HG03095 (cell line): Measurements from ENCODE around the gene ALG12.

ENCODE experiments used
- ATAC-seq: cut with Tn5 transposase; IDR thresholded peaks from one replicate; pipeline ENCODE4 v1.9.1; 2021; ENCODE audit warnings: moderate library complexity; ENCODE audit not compliant: unreplicated experiment

ALG12 gene

DNA sequence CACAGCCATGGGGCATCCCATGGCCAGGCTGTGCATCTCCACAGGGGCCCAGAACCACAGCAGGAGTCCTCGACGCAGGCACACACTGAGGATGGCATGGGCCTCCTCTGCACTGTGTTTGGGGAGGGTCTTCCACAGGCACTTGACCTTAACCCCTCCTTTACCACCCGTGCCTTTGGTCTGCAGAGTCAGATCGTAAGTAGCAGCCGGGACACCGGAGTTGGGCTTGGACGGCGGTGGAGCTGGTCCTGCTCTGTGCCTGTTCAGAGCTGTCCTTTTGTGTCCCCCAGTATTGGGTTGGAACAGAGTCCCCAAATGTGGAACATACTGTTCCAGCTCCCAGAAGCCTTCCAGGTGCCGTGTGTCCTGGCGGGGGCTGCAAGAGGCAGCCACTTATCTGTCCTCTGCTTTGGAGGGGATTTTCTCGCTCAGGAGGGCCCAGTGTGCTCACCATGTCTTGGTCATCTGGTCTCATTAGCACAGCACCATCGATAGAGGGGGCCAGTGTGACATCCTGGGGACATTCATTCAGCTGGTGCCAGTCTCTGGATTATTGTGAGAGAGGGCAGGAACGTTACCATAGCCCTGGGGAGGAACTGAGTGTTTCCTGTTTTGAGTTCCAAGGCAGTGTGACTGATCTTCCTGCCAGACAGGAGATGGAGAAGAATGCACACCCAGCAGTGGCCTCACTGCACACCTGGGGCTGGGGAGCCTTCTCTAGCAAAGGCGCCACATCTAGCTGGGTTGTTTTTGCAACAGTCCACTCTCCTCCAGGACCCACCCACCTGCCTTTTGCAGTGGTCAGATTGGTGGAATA, 12.6 kb upstream of the ALG12 start:
- ATAC-seq, result no peak

DNA sequence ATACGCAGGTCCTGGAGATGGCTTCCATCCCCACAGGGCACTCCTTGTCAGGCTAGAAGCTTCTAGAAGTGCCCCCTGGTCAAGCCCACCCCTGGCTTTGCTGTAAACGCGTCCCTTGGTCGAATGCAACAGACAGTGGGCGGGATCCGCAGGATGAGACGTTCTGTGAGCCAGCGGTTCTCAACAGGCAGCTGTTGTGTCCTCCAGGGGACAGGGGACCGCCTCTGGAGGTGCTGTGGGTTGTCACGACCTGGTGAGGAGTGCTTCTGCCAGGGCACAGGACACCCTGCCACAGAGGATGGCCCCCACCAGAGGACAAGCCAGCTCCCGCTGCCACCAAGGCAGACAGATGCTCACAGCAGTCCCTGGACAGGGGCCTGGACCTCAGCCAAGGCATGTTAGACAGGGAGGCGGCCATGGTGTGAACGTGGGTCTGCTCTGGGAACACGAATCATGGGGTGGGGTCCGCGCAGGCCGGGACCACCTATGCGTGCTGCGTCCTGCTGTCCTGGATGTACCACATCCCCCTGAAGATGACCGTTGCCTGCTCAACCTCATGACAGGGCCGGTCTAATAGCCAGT, 11.8 kb upstream of the ALG12 start:
- no peak for ATAC-seq

DNA sequence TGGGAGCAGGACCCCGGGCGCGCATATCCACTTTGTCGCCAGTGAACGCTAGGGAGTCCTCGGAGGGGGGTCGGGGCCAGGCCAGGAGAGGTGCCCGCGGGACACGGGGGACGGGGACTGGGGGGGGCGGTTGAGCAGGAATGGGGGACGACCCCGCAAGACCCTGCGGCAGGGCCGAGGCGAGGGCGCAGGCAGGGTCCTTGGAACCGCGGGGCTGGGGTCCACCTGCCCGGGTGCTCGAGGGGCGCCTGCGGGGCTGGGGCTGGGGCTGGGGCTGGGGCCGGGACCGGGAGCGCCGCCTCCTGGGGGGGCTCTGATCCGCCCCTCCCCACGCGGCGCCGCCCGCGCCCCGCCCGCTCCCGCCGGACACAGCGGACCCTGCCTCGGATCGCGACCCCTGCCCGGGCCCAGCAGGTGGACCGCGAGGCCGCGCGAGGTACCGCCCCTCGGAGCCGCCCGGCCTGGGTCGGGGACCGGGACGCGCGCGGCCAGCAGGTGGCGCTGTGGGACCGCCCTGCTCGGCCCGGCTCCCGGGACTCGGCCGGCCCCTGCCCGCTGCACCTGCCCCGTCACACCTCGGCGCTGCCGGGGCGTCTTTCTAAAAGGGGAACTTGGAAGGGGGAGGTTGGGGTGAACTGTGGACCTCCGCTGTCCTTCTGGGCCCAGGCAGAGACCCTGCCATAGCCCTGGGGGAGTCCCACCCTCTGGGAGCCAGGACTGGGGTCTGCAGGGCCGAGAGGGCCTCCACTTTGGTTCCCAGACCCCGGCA, 11.2 kb upstream of the ALG12 start:
- ATAC-seq, result no peak

DNA sequence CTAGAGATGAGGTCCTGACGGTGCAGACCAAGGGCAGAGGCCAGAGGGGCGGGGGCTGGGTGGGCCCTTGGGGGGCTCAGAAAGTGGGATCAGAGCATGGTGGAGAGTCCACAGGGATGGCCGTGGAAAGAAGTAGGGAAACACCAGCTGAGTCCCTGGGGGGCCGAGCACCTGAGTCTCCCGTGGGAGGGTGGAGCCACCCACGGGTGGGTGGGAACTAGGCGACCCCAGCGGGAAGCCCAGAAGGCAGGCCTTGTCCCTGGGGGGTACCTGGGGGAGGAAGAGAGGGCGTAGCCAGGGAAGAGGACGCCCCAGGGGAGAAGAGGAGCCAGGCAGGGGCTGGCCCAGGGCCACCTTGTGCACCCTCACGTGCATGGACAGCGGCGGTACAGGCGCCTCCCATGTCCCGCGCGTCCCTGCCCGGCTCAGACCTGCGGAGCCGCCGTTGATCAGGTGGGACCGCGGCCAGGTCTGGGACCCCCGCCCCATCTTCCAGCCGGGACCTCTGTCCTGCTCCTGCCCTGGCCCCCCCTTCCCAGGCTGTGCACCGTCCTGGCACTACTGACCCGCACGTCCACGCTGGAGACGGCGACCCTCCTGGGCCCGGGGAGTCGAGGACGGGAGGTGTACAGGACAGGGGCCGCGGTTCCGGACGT, 10.4 kb upstream of the ALG12 start:
- no peak for ATAC-seq

DNA sequence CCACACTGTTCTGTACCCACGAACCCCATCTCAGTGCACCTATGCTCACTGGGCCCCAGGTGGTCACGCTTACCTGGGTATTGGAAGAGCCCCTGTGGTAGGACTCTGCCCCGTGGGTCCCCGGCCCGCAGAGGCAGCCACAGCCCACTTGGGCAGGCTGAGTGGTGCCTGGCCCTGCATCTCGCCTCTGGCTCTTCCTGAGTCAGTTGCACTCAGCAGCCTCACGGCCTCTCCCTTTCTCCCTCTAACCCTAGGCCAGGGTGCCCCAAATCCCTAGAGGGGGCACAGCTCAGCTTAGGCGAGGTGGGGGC, 9.9 kb upstream of the ALG12 start:
- ATAC-seq, result no peak

DNA sequence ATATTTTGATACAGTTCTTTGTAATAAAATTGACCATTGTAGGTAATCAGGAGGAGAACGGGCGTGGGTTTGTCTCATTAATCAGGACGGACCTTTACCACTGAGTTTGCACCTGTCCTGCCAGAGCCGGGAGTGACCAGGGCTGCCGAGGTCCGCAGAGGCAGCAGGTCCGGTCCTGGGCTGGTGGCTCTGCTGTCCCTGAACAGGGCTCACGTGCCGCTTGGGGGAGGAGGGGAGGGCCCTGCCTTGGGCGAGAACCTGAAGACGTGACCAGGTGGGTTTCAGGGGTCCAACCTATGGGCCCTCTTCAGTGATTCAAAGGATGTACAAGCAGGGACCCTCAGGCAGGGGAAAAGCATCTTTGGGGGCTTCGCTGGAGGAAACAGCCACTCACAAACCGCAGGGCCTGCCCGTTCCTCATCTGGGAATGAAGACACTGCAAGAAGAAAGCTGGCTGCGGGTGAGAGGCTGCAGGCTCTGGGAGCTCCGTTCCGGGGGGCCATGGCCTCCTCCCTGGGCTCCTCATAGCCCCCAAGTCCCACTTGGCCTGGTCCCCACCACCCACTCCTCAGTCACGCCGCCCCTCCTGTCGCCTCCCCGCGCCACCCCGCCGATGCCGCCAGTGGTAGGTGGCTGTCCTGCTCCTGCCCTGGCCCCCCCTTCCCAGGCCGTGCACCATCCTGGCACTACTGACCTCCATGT, 9.4 kb upstream of the ALG12 start:
- ATAC-seq, result no peak

DNA sequence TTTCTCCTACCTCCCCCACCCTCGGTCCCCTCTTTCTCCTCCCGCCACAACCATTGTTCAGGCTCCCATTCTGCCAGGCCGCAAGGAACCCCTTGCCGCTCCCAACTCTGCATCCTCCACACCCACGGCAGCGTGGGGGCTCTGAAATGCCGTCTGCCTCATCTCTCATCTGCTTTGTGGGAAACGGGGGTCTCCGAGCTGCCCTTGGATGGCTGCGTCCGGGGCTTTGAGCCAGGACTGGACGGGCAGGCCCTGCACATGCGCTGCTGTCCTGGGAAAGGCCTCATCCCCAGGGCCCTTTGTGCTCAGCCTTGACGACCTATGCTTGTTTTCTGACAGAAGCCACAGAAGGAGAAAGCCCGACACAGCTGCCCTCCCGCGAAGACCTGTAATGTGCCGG, 8.7 kb upstream of the ALG12 start:
- ATAC-seq, result no peak

DNA sequence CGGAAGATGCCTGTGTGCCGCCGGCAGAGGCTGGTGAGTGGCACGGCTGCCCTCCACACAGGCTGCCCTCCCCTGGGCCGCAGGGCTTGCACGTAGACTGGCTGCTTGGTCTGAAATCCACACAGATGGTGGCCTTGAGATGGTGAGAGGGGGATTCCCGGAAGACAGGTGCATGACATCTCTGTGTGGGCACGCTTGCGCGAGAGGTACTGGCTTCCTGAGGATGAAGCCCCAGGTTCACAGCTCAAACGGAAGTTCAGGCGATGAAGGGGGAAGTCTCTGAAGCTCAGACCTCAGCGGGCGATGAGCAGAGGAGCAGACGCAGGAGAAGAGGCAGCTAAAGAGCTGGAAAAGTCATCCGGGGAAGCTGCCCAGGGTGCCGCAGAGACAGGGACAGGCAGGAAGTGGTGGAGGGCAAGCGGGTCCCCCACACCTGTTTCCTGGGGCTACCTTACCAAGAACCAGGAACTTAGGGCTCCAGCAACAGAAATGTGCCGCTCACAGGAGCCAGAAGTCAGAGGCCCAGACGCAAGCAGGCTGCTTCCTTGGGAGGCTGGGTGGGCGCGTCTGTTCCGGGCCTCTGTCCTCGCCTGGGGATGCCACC, 7.4 kb upstream of the ALG12 start:
- ATAC-seq, result no peak

DNA sequence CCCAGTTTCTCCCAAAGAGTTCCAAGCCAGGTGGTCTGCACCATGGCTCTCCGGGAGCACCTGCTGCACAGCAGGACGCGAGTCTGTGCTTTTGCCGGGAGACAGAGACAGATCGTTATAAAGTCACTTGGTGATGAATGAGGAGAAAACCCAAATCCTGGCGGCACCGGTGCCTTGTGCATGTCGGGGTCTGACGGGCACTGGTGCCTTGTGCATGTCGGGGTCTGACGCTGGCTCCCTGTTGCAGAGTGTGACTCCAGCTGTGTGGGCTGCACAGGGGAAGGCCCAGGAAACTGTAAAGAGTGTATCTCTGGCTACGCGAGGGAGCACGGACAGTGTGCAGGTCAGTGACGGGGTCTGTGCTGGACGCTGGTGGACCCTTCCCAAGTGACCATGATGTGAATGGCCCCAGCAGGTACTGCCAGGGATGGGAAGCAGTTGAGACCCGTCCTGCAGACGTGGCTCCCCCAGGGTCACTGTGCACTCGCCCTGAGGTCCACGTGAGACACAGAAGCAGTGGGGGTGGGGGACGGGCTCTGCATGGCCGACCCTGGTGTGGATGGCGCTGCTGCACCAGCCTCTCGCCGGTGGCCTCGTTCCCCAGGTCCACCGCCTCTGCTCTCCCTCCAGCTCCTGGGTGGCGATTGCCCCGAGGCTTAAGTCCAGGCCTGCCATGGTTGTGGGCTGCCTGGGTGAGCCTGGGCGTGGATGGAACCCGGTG, 6.0 kb upstream of the ALG12 start:
- no peak for ATAC-seq

DNA sequence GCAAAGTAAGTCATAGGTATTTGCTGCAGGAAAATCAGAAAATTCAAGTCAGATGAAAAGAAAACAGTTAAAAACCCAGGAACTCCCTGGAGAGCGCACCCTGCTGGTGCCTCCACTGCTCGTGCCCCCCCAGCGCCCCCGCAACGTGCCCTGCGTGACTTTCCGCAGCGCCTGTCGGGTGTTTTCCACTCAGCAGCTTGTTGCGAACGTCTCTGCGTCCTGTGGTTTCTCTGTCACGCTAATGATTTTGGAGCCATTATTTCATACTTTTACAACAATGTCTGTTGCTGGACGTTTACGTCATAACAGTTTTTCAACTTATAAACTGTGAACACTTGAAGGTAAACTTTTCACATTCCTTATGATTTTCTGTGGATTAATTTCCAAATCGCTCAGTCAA, 5.2 kb upstream of the ALG12 start:
- no peak for ATAC-seq

DNA sequence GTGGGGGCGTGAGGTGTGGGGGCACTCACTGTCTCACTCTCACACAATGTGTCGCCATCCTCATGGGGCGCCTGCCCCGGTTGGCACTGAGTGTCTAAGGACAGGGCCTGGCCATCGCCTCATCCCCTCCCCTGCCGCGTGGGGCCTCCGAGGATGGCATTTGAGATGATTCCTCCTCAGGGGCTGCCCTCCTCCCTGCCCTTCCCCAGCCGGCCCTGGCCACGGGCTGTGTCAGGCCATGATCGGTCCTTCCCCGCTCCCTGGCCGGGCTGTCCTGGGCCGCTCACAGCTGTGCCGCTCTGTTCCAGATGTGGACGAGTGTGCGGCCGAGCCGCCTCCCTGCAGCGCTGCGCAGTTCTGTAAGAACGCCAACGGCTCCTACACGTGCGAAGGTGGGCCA, 4.7 kb upstream of the ALG12 start:
- no peak for ATAC-seq

DNA sequence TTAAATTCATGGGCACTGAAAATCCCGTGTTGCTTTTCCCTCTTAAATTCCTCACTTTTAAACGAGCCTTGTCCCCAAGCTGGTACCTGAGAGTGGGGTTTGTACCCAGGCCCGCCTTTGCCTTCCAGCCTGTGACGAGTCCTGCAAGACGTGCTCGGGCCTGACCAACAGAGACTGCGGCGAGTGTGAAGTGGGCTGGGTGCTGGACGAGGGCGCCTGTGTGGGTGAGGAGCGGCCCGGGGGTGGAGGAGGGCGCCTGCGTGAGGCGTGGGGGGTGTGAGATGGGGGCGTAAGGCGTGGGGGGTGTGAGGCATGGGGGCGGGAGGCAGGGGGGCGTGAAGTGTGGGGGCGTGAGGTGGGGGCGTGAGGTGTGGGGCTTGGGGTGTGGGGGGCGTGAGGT, 4.2 kb upstream of the ALG12 start:
- ATAC-seq, result no peak

DNA sequence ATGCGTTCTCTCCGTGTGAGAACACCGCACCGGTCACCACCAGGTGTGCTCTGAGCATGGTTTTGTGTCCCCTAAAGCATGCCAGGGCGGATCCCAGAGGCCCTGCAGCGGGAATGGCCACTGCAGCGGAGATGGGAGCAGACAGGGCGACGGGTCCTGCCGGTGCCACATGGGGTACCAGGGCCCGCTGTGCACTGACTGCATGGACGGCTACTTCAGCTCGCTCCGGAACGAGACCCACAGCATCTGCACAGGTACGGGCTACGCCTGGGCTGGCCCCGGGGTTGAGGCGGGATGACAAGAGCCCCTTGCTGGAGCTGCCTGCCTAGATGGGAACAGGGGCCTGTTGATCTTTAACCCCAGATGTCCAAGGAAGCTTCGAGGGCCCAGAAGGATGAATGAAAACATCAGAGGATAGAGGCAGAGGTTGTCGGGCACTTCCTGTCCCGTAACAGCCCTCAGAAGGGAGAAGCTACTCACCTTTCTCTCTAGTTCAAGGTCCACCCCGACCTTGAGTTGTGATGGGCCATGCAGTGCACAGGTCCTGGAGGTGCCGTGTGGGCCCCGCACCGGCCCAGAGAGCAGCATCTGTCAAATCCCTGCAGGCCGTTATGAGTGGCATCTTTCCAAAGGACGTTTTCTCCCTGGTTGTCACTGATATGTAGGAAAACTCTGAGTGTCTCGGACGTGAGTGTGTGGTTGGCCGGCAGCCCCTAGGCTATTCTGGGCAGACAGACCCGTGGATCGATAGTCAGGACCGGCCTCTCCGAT, 3.5 kb upstream of the ALG12 start:
- no peak for ATAC-seq

DNA sequence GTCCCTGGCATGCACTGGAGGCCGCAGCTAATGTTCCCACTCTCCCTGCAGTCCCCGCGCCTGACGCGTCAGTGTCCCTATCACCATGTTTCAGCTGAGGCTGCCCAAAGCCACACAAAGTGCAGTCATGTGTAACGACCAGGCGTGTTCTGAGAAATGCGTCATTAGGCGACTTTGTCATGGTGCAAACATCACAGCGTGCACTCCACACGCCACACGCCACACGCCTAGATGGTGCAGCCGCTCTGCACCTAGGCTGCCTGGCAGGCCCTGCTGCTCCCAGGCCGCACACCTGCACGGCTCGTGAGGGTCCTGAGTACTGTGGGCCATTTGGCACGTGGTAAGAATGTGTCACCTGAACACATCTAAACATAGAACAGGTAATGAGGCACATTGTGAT, 2.6 kb upstream of the ALG12 start:
- ATAC-seq, result no peak

DNA sequence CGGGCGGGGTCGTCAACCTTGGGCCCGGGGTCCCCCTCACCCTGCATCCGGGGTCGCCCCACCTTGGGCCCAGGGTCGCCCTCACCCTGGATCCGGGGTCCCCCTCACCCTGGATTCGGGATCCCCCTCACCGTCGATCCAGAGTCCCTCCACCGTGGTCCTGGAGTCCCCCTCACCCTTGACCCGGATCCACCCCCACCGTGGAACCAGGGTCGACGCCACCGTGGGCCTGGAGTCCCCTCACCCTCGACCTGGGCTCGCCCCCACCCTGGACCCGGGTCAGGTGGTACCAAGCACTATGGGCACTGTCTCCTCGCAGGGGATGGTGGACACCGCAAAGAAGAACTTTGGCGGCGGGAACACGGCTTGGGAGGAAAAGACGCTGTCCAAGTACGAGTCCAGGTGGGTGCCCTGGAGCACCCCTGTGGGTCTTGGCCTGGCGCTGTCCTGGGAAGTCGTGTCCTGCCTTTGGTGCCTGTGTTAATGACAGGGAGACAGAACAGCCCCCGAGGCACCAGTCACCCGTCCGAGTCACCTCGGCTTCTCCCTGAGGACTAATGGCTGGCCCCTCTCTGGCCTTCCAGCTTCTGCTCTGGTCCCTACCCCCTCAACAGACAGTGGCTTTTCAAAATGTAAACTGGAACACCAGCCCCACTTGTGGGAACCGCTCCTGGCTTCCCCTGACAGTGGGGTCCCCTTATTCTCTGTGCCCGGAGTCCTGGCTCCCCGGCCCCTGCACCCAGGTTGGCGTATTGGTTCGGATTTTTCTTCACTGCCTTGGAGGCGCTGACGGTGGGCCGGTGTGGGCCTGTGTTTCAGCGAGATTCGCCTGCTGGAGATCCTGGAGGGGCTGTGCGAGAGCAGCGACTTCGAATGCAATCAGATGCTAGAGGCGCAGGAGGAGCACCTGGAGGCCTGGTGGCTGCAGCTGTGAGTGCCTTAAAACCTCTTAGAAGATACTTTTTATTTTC, 958 bp upstream of the ALG12 start:
- no peak for ATAC-seq

DNA sequence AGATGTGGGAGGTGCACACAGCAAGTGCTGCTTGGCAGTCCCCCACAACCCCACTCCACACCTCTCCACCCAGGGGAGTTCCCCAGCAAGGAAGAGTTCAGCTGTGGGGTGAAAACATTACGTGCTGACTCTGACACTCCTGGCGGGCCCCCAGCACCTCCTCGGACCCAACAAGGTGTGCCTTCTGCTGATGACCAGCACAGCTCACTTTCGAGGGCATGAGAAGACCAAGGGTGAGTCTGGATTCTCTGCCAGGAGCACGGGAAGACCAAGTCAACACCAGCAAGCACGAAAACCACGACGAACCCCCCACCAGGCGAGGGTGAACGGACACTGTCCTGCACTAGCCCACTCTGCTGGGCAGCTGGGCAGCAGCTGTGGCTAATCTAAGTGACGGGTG, 1.4 kb downstream of the ALG12 start:
- no peak for ATAC-seq

DNA sequence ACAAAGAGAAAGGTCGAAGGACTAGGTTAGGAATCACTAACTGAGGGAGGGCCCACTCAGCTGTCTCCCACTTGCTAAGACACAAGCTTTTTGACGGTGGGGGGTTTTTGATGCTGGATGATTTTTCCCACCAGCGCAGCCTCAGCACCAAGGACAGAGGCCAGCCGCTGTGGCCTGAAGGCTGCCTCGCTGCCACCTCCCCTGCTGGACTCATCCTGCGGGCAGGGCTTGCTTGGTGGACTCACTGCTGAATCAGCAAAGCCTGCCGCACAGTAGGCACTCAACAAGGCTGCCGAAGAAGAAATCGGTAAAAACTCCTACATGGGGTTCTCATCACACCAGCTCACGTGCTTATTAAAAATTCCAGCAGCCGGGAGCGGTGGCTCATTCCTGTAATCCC, 2.6 kb downstream of the ALG12 start:
- no peak for ATAC-seq

DNA sequence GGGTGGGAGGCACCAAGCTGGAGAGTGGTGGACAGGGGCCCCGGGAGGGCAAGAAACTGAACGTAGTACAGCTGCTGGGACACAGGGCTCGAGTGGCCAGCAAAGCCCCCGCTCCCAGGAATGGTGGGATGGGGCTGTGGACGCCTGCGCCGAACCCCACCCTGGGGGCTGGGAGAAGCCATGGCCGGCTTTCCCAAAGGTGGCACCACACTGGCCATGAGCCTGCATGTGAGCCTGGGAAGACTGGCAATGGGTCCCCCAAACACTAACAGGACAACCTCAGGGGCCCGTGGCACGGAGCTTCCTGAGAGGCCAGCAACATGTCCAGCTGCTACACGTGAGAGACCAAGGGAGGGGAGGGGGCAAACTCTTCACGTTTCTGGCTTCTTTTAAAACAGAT, 4.0 kb downstream of the ALG12 start:
- ATAC-seq, result no peak
